ENCODE measurements around the gene SLC35F2. TPM values are rescaled to one million over a fixed set of nuclear protein-coding genes. Genes with fewer than 3 reads are reported as not detected.
"Not testable (repeated sequence)": the region's sequence is repeated elsewhere in the genome, so short reads cannot be mapped to it uniquely, and the experiment has no call there.

Gene SLC35F2
- total RNA-seq, 3 donors from 2014 or later (not counting 1 experiment from before 2014, with no cell fraction given) = 1.2 to 3.7 (median 2.7) TPM

DNA sequence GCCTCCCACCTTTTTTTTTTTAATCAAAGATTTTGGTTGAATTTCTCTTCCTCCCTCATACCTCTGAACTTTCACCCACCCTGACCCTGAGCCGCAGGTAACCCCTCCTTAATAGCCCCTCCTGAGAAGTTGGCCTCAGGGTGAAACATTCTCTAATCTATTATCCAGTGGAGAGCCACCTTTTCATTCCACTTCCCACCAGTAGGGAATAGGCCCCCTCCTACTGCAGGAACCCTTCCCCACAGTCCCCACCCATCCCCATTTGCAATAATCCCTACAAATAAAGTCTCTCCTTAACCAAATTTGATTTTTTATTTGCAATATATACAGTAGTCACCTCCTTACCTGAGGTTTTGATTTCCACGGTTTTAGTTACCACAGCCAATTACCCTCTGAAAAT, 2.1 kb upstream of the SLC35F2 start:
- intact Hi-C loops (cut with micrococcal nuclease) = no loop called here
- Histone ChIP-seq H3K27ac (ENCODE audit: low read length) (no peak overlapping the region), H3K9me3 (ENCODE audit: control insufficient read depth, insufficient read depth, low read length) (no peaks in the 10 kb centered on the region), H3K4me1 (ENCODE audit: control insufficient read depth, insufficient read depth, low read length) (peaks cover 22% of the 10 kb centered on the region), H3K27me3 (ENCODE audit: control insufficient read depth, insufficient read depth, low read length) (no peaks in the 10 kb centered on the region), H3K36me3 (ENCODE audit: control insufficient read depth, insufficient read depth, low read length) (no peaks in the 10 kb centered on the region), H3K4me3 (ENCODE audit: low read length) (no peak overlapping the region)
- ATAC-seq (no peak), DNase-seq (no peak)
- H3K27ac Mint-ChIP-seq = no peak overlapping the region
- H3K4me3 Mint-ChIP-seq = peak overlapping the region; percentile 31
- no peaks in the 10 kb centered on the region for H3K9me3 Mint-ChIP-seq
- peaks cover 24% of the 10 kb centered on the region in 2 donors for H3K4me1 Mint-ChIP-seq
- TF ChIP-seq CTCF (IDR thresholded peaks at IDR 0.05) = no peak
- H3K27me3 Mint-ChIP-seq (ENCODE audit: low read depth in 2 of 2) = no peaks in the 10 kb centered on the region
- H3K36me3 Mint-ChIP-seq = no peaks in the 10 kb centered on the region
- WGBS (ENCODE audit: insufficient coverage) = 100% methylated on average over 1 of the region's 2 CpGs

DNA sequence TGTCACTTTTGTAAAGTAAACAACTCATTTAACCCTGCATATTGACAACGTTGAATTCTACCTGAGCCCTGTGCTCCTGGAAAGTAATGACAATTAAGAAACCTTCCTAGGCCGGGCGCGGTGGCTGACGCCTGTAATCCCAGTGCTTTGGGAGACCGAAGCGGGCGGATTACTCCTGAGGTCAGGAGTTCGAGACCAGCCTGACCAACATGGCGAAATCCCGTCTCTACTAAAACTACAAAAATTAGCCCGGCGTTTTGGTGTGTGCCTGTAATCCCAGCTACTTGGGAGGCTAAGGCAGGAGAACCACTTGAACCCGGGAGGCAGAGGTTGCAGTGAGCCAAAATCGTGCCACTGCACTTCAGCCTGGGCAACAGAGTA, 1.6 kb upstream of the SLC35F2 start:
- Mint-ChIP-seq H3K4me1 (peaks cover 24% of the 10 kb centered on the region in 2 donors), H3K4me3 (peak overlapping the region; percentile 95)
- H3K27me3 Mint-ChIP-seq (ENCODE audit: low read depth in 2 of 2); H3K36me3 ChIP-seq (ENCODE audit: control insufficient read depth, insufficient read depth, low read length); ATAC-seq; H3K4me3 ChIP-seq (ENCODE audit: low read length); DNase-seq; H3K9me3 Mint-ChIP-seq; H3K27ac Mint-ChIP-seq; intact Hi-C loops (cut with micrococcal nuclease); H3K36me3 Mint-ChIP-seq; H3K27ac ChIP-seq (ENCODE audit: low read length); H3K9me3 ChIP-seq (ENCODE audit: control insufficient read depth, insufficient read depth, low read length); H3K27me3 ChIP-seq (ENCODE audit: control insufficient read depth, insufficient read depth, low read length): not testable (repeated sequence)
- H3K4me1 ChIP-seq (ENCODE audit: control insufficient read depth, insufficient read depth, low read length) = peaks cover 22% of the 10 kb centered on the region
- WGBS (ENCODE audit: insufficient coverage) = 92% methylated on average over 15 of the region's 15 CpGs

DNA sequence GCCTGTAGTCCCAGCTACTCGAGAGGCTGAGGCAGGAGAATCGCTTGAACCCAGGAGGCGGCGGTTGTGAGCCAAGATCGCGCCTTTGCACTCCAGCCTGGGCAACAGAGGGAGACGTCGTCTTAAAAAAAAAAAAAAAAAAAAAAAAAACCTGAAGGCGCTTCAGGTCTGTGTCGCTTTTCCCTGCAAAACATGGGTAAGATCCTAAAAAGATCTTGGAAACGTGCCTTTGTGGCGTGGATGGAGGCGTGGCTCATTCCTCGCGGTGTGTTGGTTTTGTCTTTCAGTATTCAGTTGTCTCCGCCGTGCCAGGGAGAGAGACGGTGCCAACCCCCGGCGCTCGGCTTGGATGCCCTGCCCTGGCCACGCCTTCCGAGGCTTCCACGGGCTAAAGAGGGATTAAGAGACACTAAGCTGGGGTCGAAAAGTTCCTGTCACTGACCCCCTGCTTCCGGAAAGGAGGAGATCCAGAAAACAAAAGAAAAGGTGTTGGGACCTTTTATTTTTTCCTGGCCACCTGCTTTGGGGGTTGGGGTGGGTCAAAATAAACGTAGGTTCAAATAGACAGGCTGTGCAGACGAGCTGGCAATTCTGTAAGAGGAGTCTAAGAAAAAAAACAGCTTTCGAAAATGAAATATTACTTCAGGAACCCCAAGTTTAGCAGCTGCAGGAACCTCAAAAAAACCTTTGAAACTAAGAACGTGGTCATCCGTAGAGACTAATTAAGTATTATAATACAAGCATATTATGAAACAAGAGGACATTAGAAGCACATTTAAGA, 1.1 kb upstream of the SLC35F2 start:
- H3K4me1 ChIP-seq (ENCODE audit: control insufficient read depth, insufficient read depth, low read length) = peaks cover 22% of the 10 kb centered on the region
- H3K27ac Mint-ChIP-seq = peak overlapping the region; percentile 43 to 90
- DNase-seq (peak in 1 of 2 donors; percentile 50), ATAC-seq (no peak)
- no peaks in the 10 kb centered on the region for H3K36me3 ChIP-seq (ENCODE audit: control insufficient read depth, insufficient read depth, low read length)
- H3K27me3 Mint-ChIP-seq (ENCODE audit: low read depth in 2 of 2) = no peaks in the 10 kb centered on the region
- H3K27ac ChIP-seq (ENCODE audit: low read length) = no peak overlapping the region
- H3K27me3 ChIP-seq (ENCODE audit: control insufficient read depth, insufficient read depth, low read length) = no peaks in the 10 kb centered on the region
- H3K36me3 Mint-ChIP-seq = no peaks in the 10 kb centered on the region
- WGBS (ENCODE audit: insufficient coverage) = 1% methylated on average over 29 of the region's 31 CpGs
- H3K9me3 ChIP-seq (ENCODE audit: control insufficient read depth, insufficient read depth, low read length) = no peaks in the 10 kb centered on the region
- intact Hi-C loops (cut with micrococcal nuclease) = no loop called here
- peak overlapping the region; percentile 74 for H3K4me3 ChIP-seq (ENCODE audit: low read length)
- peak overlapping the region; percentile 95 for H3K4me3 Mint-ChIP-seq
- H3K9me3 Mint-ChIP-seq = no peaks in the 10 kb centered on the region
- H3K4me1 Mint-ChIP-seq = peaks cover 24% of the 10 kb centered on the region in 2 donors
- TF ChIP-seq CTCF (IDR thresholded peaks at IDR 0.05) = no peak

- H3K27ac Mint-ChIP-seq = peak overlapping the region in 1 of 2 donors; percentile 90
- H3K27ac ChIP-seq (ENCODE audit: low read length) = no peak overlapping the region
- H3K36me3 ChIP-seq (ENCODE audit: control insufficient read depth, insufficient read depth, low read length) = no peaks in the 10 kb centered on the region
- H3K4me1 ChIP-seq (ENCODE audit: control insufficient read depth, insufficient read depth, low read length) = peaks cover 22% of the 10 kb centered on the region
- H3K36me3 Mint-ChIP-seq = no peaks in the 10 kb centered on the region
- no peak for TF ChIP-seq CTCF (IDR thresholded peaks at IDR 0.05)
- H3K27me3 ChIP-seq (ENCODE audit: control insufficient read depth, insufficient read depth, low read length) = no peaks in the 10 kb centered on the region
- no peaks in the 10 kb centered on the region for H3K9me3 ChIP-seq (ENCODE audit: control insufficient read depth, insufficient read depth, low read length)
- H3K4me3 Mint-ChIP-seq = peak overlapping the region; percentile 95
- 44% methylated on average over 14 of the region's 16 CpGs for WGBS (ENCODE audit: insufficient coverage)
- peaks cover 24% of the 10 kb centered on the region in 2 donors for H3K4me1 Mint-ChIP-seq
- no peaks in the 10 kb centered on the region for H3K9me3 Mint-ChIP-seq
- intact Hi-C loops (cut with micrococcal nuclease) = no loop called here
- H3K27me3 Mint-ChIP-seq (ENCODE audit: low read depth in 2 of 2) = no peaks in the 10 kb centered on the region
- peak in 1 of 3 donors; percentile 1 for ATAC-seq
- H3K4me3 ChIP-seq (ENCODE audit: low read length) = peak overlapping the region; percentile 74
- no peak for DNase-seq
Observed at GRCh38 chr11:107857550-107858216, 904 bp downstream of the SLC35F2 start.
